ENCODE data around the gene RGS16. TPM values are rescaled to one million over a fixed set of nuclear protein-coding genes. Genes with fewer than 3 reads are reported as not detected.
A peak's percentile ranks its signal among the peaks of the same experiment; 100 is the strongest.

Gene RGS16
- total and polyA plus RNA-seq, 2 donors (not counting 3 experiments of a cell fraction or from before 2014, with no cell fraction given), result not detected

- H3K9ac ChIP-seq (replicated peaks; ENCODE audit: extremely low read depth, insufficient read depth, low read length), result no peak overlapping the region
- no peak overlapping the region for H2AFZ ChIP-seq (ENCODE audit: low read depth, low read length)
- H3K79me2 ChIP-seq (ENCODE audit: control insufficient read depth, insufficient read depth, low read length), result no peaks in the 10 kb centered on the region
- H3K27ac ChIP-seq (ENCODE audit: insufficient read depth, low read depth, low read length), result no peak overlapping the region
- H3K4me3 ChIP-seq (replicated peaks in 1 of 3; ENCODE audit: insufficient read depth in 1 of 3, low read depth in 1 of 3, low read length in 3 of 3), result no peak overlapping the region
- H3K27me3 ChIP-seq (ENCODE audit: control insufficient read depth in 2 of 2, insufficient read depth in 2 of 2, low read length in 2 of 2), result peaks cover 18 to 24% of the 10 kb centered on the region in 2 experiments
- intact Hi-C loops (cut with micrococcal nuclease), result loop anchor here (5.0 kb wide), 2 partner anchors 152 to 512 kb away; no protein-coding TSS in a partner anchor
- peak; percentile 11 to 40 for TF ChIP-seq CTCF (IDR thresholded peaks at IDR 0.05; ENCODE audit: extremely low read depth in 1 of 2, insufficient read depth in 1 of 2, low read depth in 1 of 2, low read length in 2 of 2)
- TF ChIP-seq JUN (IDR thresholded peaks at IDR 0.05; ENCODE audit: borderline replicate concordance, insufficient read depth, insufficient read length, low read depth), result no peak
- CTCF ChIA-PET, result interaction anchor here (0.7 to 18.9 kb wide), 7 partner anchors 9 to 241 kb away, joined by 3 to 891 read pairs (median 7); partner anchors contain the start of genes NPL and RNASEL
- no peaks in the 10 kb centered on the region for H3K9me1 ChIP-seq (replicated peaks; ENCODE audit: control insufficient read depth, extremely low read depth, insufficient read depth, low read length)
- dilution Hi-C loops (cut with MboI; ENCODE audit: extremely low pct_ligation_motif_present, low sequenced_read_pairs), result no loop called here
- DNase-seq (ENCODE audit: low read depth, low spot score), result no peak
- no peaks in the 10 kb centered on the region for H3K4me1 ChIP-seq (ENCODE audit: control insufficient read depth, extremely low read depth, insufficient read depth, low read length)
- POLR2A ChIA-PET, result no interaction called here
- no peaks in the 10 kb centered on the region for H3K36me3 ChIP-seq (ENCODE audit: control insufficient read depth in 2 of 2, extremely low read depth in 1 of 2, insufficient read depth in 2 of 2, low read length in 2 of 2)
- no peak overlapping the region for H3K4me2 ChIP-seq (ENCODE audit: insufficient read depth, low read length)
- no TSS peak for BruUV-seq (replicated peaks)
- H3K9me3 ChIP-seq (replicated peaks; ENCODE audit: control insufficient read depth, insufficient read depth, low read length), result no peaks in the 10 kb centered on the region
- FAIRE-seq, result no peak
- H4K20me1 ChIP-seq (replicated peaks; ENCODE audit: control insufficient read depth, extremely low read depth, insufficient read depth, low read length), result peaks cover 2% of the 10 kb centered on the region
Observed at GRCh38 chr1:182599339-182599738, 4.8 kb downstream of the RGS16 start.

GRCh38 chr1:182598296-182598695 lies 5.9 kb downstream of the RGS16 start:
- POLR2A ChIA-PET, result no interaction called here
- H3K9me1 ChIP-seq (replicated peaks; ENCODE audit: control insufficient read depth, extremely low read depth, insufficient read depth, low read length), result no peaks in the 10 kb centered on the region
- H2AFZ ChIP-seq (ENCODE audit: low read depth, low read length), result no peak overlapping the region
- H3K4me1 ChIP-seq (ENCODE audit: control insufficient read depth, extremely low read depth, insufficient read depth, low read length), result no peaks in the 10 kb centered on the region
- intact Hi-C loops (cut with micrococcal nuclease), result loop anchor here (5.0 kb wide), 2 partner anchors 151 to 511 kb away; no protein-coding TSS in a partner anchor
- H3K4me2 ChIP-seq (ENCODE audit: insufficient read depth, low read length), result no peak overlapping the region
- H3K27ac ChIP-seq (ENCODE audit: insufficient read depth, low read depth, low read length), result no peak overlapping the region
- no TSS peak for BruUV-seq (replicated peaks)
- no peak overlapping the region for H3K4me3 ChIP-seq (replicated peaks in 1 of 3; ENCODE audit: insufficient read depth in 1 of 3, low read depth in 1 of 3, low read length in 3 of 3)
- no peaks in the 10 kb centered on the region for H3K79me2 ChIP-seq (ENCODE audit: control insufficient read depth, insufficient read depth, low read length)
- H3K27me3 ChIP-seq (ENCODE audit: control insufficient read depth in 2 of 2, insufficient read depth in 2 of 2, low read length in 2 of 2), result peaks cover 11 to 20% of the 10 kb centered on the region in 2 experiments
- peaks cover 2% of the 10 kb centered on the region for H4K20me1 ChIP-seq (replicated peaks; ENCODE audit: control insufficient read depth, extremely low read depth, insufficient read depth, low read length)
- no peaks in the 10 kb centered on the region for H3K9me3 ChIP-seq (replicated peaks; ENCODE audit: control insufficient read depth, insufficient read depth, low read length)
- no peak for FAIRE-seq
- H3K36me3 ChIP-seq (ENCODE audit: control insufficient read depth in 2 of 2, extremely low read depth in 1 of 2, insufficient read depth in 2 of 2, low read length in 2 of 2), result no peaks in the 10 kb centered on the region
- dilution Hi-C loops (cut with MboI; ENCODE audit: extremely low pct_ligation_motif_present, low sequenced_read_pairs), result no loop called here
- CTCF ChIA-PET, result interaction anchor here (0.8 to 18.9 kb wide), 5 partner anchors 9 to 513 kb away, joined by 3 to 891 read pairs (median 4); partner anchors contain the start of genes NPL and RNASEL
- TF ChIP-seq MYC (IDR thresholded peaks at IDR 0.05; ENCODE audit: low read depth, low read length) (no peak), GATA2 (IDR thresholded peaks at IDR 0.05; ENCODE audit: insufficient read depth, insufficient read length, low read depth, low read length) (no peak), CTCF (IDR thresholded peaks at IDR 0.05; ENCODE audit: extremely low read depth in 1 of 2, insufficient read depth in 1 of 2, low read depth in 1 of 2, low read length in 2 of 2) (no peak), FOS (IDR thresholded peaks at IDR 0.05; ENCODE audit: borderline replicate concordance, insufficient read depth, low read length) (no peak), POLR2AphosphoS5 (IDR thresholded peaks at IDR 0.05; ENCODE audit: insufficient read depth, low read depth, low read length) (no peak)
- DNase-seq (ENCODE audit: low read depth, low spot score), result no peak
- H3K9ac ChIP-seq (replicated peaks; ENCODE audit: extremely low read depth, insufficient read depth, low read length), result no peak overlapping the region
